ENCODE results near the gene CHCHD1. TPM values are rescaled to one million over a fixed set of nuclear protein-coding genes. Genes with fewer than 3 reads are reported as not detected.

The CHCHD1 gene
- total RNA-seq, 1 experiment from 2014 or later, result 65.5 TPM

DNA sequence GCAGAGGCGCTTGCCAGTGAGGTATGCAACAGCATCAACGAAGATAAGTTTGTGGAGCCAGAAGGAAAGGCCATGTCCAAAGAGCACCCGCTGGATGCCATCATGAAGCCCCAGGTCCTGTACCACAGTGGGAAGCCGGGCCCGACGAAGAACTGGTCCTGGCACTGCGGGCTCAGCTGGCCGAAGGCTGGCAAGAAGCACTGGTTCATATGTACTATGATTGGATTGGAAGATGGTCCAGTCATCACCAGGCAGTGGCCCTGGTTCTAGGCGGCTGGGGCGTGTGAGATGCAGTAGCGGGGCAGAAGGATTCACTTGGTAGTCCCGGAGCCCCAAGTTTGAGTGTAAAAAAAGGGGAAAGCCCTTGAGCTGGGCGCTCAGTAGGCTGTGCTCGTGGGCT lies 25.6 kb downstream of the CHCHD1 start:
- no peak for DNase-seq (ENCODE audit: low spot score)
- in situ Hi-C loops (cut with HindIII; ENCODE audit: low sequenced_read_pairs), result no loop called here

DNA sequence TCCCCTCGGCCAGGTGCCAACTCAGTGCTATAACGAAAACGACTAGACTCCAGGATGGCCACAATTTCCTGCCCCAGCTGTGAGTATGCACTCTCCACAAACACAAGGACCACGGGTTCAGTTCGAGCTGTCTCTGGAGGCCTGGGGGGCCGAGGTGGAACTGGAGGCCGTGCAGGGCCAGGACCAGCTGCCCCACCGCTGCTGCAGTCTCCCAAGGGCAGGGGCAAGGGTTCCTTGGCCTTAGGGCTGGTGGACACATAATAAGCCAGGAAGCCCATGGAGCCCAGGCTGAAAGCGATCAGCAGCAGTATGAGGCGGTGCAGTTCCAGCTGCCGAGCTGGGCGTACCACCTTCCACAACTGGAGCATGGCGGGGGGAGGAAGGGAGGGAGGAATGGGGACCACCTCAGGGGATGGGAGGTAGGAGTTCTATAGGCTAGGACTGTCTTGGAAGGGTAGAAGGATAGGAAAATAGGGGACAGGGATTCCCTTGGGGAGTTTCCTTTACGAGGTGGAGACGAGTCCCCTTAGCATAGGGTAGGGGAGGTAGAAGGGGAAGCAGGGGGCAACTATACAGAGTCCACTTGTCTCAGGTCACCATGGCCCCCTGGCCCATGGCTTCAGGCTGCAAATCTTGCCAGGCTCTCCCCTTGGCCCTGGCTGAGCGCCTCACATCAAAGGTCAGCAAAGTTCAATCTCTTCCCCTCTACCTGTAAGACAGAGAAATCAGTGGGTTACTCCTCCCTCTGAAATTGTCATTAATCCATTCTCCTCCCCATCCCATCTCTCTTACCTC lies 26.4 kb downstream of the CHCHD1 start:
- in situ Hi-C loops (cut with HindIII; ENCODE audit: low sequenced_read_pairs), result no loop called here
- DNase-seq (ENCODE audit: low spot score), result no peak

DNA sequence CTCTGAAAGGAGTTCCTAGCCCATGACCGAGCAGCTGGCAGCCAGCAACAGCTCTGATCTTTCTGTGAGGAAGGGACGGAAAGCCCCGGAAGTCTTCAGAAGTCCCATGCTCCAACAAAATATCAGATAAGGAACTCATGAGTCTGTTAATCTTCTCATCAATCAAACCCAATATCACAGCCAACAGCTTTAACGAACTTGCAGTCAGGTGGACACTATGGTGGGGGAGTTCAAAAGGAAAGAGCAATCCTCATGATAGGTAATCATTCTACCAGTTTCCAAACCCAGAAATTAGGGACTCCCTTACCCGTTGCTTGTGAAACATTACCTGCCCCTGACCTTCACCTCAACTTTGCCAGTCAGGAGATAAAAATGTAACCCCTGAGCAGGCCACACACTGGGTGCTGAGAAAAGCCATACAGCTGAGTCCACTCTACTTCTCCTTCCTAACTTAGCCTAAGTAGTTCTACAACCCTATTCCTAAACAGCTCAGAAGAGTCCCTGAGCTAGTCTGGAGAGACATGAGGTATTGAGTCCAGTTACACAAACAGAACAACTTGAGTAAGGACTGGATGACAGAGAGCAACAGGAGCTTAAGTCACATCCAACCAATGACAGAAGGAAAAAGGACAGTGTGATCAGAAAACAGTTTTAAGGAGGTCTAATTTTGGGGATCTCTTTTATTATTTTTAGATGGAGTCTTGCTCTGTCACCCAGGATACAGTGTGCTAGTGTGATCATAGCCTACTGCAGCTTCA lies 27.4 kb downstream of the CHCHD1 start:
- DNase-seq (ENCODE audit: low spot score), result no peak
- in situ Hi-C loops (cut with HindIII; ENCODE audit: low sequenced_read_pairs), result no loop called here

DNA sequence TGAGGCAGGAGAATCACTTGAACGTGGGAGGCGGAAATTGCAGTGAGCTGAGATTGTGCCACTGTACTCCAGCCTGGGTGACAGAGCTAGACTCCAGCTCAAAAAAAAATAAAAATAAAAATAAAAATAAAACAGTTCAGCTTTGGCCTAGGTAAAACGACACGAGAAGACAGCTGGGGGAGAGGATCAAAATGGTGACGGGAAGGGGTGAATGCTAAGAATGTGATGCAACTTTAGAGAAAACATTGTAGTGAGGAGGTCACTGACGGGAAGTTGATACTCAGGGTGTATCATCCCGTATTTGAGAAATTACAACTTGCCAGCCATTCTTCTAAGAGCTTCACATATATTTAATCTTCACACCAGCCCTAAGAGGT lies 28.5 kb downstream of the CHCHD1 start:
- DNase-seq (ENCODE audit: low spot score), result no peak
- in situ Hi-C loops (cut with HindIII; ENCODE audit: low sequenced_read_pairs), result no loop called here

DNA sequence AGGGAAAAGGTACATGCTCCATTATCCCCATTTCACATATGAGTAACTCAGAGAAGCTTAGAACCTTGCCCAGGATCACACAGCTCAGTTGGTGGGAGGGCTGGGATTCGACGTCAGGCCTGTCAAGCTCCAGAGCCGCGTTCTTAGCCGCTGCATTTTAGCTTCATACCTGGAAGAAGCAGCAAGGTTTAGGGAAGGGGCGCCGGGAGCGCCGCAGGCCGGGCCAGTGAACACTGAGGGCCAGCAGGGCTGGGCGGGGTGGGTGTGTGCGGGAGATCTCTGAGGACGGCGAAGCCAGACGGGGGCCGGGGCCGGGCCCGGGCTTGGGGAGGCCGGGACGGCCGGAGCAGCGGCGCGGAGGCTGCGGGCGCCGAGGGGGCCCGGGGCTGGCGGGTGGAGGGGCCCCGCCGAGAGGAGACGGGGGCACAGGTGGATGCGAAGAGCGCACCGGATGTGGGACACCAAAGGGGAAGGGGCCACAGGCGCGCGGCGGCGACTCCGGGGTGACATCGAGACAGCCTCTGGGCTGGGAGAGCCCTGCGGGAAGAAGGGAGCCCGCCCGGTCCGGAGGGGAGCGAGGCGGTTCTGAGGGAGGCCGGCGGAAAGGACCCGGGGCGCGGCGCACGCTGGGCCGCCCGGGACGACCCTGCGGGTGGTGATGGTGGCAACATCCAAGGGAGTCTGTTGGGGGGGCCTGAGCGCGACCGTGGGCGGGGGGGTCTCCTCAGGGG lies 29.1 kb downstream of the CHCHD1 start:
- no peak for DNase-seq (ENCODE audit: low spot score)
- in situ Hi-C loops (cut with HindIII; ENCODE audit: low sequenced_read_pairs), result no loop called here

DNA sequence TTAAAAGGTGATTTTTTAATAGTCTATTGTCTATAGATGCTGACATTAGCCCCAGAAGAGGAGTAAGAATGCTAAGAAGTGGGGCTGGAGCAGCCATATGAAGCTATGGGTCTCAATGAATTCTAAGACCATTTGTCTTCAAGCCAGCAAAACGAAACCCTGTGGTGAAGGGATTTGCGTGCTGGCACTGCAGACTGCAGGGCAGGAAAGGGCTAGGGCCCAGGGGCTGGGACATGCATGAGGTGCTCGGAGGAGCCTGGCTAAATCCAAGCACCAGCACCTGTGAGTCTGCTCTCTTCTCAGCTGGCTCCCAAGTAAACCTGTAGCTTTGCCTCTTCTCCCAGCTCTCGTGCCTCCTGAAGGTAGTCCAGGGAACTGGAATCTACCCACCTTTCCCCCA lies 30.8 kb downstream of the CHCHD1 start:
- in situ Hi-C loops (cut with HindIII; ENCODE audit: low sequenced_read_pairs), result no loop called here

DNA sequence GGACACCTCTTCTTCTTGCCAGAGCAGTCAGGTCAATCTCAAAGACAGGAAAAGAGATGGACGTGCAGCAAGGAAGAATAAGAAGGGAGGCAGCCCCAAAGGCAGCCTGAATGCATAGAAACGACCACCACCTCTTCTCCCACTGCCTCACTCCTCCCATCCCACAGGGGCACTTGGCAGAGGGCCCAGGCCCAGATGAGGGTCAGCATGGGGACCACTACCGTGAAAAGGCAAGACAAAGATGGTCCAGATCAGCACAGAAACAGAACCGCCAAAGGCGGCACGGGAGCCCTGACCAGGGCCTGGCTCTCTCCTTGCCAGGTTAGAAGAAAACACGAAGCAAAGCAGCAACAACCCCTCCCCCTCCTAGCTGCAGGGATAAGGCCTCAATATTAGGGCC lies 31.5 kb downstream of the CHCHD1 start:
- DNase-seq (ENCODE audit: low spot score), result no peak
- in situ Hi-C loops (cut with HindIII; ENCODE audit: low sequenced_read_pairs), result no loop called here

More for the DNA sequence above, 30.8 kb downstream of the CHCHD1 start:
- peak; percentile 30 for DNase-seq (ENCODE audit: low spot score)

DNA sequence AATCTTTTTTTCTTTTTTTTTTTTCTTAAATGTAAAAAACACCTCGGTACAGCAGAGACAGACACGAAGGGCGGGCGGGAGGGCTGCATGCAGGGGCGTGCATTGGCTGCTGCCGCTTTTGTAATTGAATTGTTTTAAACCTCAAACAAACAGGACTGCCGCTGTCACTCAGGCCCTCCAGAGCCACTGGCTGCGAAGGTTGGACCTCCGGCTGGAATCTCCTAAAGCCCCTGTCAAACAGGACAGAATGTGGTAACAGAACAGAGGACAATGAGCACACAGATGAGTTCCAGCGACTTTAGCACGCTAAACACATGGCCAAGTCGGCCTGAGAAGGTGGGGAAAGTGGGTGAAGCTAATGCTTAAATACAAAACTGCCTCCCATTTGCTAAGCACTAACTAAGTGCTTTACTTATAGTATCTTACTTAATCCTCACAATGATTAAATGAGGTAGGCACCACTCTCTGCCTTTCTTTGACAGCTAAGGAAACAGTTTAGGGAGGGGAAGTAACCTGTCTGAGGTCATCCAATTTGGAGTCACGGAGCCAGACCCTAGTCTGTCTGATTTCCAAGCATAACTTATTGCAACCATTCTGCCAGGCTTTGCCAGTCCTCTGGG lies 32.5 kb downstream of the CHCHD1 start:
- no peak for DNase-seq (ENCODE audit: low spot score)
- in situ Hi-C loops (cut with HindIII; ENCODE audit: low sequenced_read_pairs), result no loop called here

DNA sequence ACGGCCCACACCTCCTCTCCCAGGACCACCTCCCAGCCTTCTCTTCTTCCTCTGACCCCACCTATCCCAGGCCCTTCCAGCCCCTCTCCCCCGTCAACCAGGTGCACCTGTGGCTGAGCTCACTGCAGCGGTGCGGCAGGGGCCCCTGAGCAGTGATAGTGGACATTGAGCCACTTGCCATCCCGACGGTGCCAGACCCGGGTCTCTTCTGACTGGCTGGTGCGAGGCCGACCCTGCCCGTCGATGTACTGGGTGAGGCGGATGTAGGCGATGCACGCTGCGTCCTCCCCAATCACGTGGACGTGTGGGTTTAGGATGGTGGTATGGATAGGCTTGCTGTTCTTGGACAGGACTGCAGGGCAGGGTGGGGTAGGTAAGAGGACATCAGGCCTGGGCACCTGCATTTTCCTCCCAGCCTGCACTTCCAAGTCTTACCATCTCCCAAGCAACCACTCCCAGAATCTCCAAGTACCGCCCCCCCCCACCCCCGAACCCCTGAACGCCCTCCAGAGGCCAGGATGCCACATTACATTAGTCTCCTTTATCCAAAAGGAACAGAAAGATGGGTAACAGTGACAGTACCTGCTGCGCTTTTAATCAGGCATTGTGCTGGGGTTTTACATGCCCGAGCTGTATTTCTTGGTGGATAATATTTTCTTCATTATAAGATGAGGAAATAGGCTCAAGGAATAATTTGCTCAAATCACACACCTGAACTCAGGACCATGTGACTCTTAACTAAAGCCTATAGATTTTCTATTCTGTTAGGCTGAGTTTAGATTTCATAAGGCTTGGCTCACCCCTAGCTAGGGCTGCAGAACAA lies 33.3 kb downstream of the CHCHD1 start:
- DNase-seq (ENCODE audit: low spot score), result no peak
- in situ Hi-C loops (cut with HindIII; ENCODE audit: low sequenced_read_pairs), result no loop called here

DNA sequence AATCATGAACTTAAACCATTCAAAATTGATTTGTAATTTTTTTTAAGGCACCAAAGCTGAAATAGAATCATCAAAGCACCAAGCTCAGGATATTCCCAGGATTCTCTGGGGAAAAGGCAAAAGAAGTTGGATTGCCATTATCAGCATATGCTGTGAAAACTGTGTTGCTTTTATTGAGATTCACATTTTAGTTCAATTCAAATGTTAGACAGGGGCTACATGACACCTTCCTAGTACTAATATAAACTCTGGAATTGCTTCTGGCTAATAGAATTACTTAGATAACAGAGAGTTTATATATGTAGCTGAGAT lies 33.8 kb downstream of the CHCHD1 start:
- no peak for DNase-seq (ENCODE audit: low spot score)
- in situ Hi-C loops (cut with HindIII; ENCODE audit: low sequenced_read_pairs), result no loop called here

DNA sequence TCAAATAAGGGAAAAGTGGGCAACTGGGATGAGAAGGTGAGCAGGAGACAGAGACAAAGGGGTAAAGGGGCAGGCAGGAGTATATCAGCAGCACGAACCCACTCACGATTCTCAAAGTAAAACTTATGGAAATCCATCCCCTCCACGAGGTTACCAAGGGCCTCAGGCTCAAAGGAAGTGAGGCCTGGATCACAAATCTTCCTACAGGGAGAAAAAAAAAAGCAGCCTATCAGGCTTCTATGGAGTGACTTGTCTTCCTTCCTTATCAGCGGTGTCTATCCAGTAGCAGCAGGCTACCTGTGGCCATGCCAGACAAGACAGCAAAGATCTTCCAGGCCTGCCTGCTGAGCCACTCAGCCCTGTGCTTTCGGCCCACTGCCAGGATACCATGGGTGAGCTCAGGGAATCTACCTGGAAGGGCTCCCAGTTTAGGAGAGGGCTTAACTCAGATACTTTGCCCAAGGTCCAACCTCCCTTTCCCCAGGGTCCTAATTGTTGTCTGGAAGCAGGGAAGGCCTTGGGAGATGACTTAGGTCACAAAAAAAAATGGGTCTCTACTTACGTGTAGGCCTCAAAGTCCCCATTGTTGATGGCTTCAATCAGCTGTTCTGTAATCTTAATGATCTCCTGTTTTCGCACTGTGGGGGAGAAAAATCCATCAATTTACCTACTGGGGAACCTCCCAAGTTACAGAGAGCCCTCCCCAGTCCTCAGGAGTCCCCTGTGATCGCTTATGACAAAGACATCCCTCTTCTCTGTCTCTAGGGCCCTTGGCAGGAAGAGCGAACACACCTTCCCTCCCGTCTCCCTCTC lies 35.3 kb downstream of the CHCHD1 start:
- in situ Hi-C loops (cut with HindIII; ENCODE audit: low sequenced_read_pairs), result no loop called here
- no peak for DNase-seq (ENCODE audit: low spot score)

DNA sequence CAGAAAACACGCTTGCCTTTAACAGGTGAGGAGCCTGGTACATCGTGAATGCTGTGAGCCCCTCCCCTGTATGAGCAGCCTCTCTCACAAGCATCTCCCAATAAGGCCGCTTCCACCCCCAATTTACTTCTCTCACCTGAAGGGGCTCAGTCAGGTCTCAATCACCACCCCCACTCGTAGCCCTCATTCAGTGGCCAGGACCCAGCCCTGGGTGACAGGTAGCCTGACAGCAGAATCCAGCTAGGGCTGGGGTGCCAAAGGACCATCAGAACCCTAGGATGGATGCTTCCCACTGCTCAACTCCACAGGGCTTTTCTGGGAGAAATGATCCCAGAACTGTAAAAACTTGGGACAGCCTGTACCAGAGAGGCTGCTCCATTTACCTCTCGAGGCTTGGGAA lies 36.0 kb downstream of the CHCHD1 start:
- in situ Hi-C loops (cut with HindIII; ENCODE audit: low sequenced_read_pairs), result no loop called here
- DNase-seq (ENCODE audit: low spot score), result no peak

DNA sequence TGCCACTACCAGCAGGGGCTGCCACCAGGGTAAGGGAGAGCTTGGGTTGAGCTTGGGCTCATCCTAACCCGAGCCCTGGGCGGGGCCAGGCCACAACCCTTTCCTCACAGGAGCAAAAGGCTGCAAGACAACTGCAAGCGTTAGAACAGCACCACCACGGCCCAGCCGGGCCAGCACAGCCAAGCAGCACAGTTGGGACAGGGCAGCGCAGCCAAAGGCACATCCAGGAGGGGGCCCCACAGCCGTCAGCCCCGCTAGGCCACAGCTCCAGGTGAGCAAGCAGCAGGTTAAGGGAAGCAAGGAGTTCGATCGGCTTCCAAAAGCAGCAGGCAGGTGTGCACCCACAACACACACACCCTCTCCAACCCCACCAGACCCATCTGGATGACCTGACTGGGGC lies 36.6 kb downstream of the CHCHD1 start:
- in situ Hi-C loops (cut with HindIII; ENCODE audit: low sequenced_read_pairs), result no loop called here
- no peak for DNase-seq (ENCODE audit: low spot score)

DNA sequence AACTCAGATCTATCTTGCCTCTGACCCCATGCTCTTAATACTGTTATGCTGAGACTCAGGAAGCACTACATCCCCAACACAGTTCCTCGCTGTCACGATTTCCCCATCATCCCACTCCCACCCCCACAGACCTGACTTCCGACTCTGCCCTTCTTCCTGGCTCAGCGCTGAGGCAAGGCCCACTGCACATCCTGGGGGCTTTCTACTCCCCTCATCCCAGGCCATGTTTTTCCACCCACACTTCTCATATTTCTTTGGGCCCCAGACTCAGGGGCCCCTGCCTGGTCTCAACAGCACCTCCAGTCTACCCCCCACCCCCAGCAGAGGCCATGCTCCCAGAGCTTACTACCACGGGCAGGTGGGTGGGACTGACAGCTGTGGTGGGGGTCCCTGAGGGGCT lies 37.2 kb downstream of the CHCHD1 start:
- in situ Hi-C loops (cut with HindIII; ENCODE audit: low sequenced_read_pairs), result no loop called here
- no peak for DNase-seq (ENCODE audit: low spot score)

DNA sequence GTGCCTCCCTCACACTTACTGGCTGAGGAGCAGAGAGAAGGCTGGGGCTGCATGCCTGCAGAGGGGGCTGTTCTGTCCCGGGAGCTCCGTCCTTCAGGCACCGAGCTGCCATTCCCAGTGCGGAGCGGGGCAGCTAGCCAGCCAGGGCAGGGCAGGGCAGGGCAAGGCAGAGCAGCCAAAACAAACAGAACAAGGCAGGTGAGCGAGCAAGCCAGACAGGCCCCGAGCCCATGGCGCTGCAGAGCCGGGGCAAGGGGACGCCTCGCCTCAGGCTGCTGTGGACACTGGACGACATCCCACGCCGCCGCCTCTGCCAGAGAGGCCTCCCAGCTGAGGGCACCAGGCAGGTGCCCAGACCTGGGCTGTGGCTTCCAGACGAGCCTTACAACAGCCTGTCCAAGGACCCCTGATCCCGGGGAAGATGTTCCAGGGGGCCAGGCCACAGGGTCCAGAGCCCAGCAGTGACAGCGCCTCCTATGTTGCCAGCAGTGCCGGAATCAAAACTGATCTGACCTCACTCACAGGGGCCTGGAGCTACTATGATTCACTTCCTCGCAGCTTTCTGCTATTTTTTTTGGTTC lies 37.8 kb downstream of the CHCHD1 start:
- no peak for DNase-seq (ENCODE audit: low spot score)
- in situ Hi-C loops (cut with HindIII; ENCODE audit: low sequenced_read_pairs), result no loop called here

DNA sequence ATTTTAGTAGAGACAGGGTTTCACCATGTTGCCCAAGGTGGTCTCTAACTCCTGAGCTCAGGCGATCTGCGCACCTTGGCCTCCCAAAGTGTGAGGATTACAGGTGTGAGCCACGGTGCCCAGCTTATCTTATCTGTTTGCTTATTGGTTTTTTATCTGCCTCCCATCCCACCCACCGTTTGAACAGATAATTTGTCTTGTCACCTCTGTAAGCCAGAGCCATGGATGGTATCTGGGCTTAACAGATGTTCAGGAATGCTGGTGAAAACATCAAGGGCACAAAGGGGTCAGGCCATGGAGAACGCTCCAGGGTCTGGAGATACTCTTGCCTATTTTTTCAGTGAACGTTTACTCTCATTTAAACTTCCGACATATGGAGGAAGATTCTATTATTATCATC lies 41.5 kb downstream of the CHCHD1 start:
- in situ Hi-C loops (cut with HindIII; ENCODE audit: low sequenced_read_pairs), result no loop called here
- no peak for DNase-seq (ENCODE audit: low spot score)

DNA sequence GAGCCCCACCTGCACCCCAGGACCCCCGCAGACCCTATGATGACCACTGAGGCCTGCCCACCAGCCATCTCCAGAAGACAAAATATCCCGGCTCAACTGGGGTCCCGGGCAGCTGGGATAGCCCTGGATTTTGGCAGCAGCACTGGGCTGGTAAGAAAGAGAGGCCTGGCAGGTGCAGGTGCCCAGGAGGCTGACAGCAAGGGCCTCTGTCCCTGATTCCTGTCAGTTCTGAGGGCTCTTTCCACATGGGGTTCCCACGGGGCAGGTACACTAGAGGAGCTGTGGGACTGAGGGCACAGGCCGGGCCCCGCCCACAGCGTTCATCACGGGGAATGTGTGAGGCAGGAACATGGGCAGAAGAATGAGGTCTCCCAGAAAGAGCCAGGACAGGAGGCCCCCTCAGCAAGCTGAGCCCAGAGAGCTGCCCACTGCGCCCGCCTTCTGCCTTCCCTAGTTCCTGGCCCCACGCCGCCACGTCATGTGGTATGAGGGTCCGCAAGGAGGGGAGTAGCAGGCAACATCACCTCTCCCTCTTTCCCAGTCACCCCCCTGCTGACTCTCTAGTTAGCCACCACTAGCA lies 42.4 kb downstream of the CHCHD1 start:
- in situ Hi-C loops (cut with HindIII; ENCODE audit: low sequenced_read_pairs), result no loop called here
- DNase-seq (ENCODE audit: low spot score), result no peak

All from G401 (cell line).